SK-N-SH (cell line): ENCODE results near the gene KCNJ9. TPM values are rescaled to one million over a fixed set of nuclear protein-coding genes. Genes with fewer than 3 reads are reported as not detected.

Experiments used
- CTCF ChIA-PET: fragments of 300-600, 350-600 bp; formaldehyde crosslinking; extraction: SDS; loops from one replicate; lab custom pipeline; 2021; lab: Yijun Ruan, JAX
- POLR2A ChIA-PET: fragments of 350-600 bp; sonication (Branson Sonifier 250); formaldehyde crosslinking; extraction: SDS; loops from one replicate; lab custom pipeline; 2020; ENCODE audit warnings: antibody characterized with exemption, inconsistent platforms; lab: Yijun Ruan, JAX
- DNase-seq: peaks from one replicate; pipeline ENCODE4 v3.0.0; 2012
- H2AFZ ChIP-seq: fragments of 200-600 bp; sonication (generic); 2 replicates; pipeline ENCODE4 v1.8.1; 2016; ENCODE audit warnings: antibody characterized with exemption, mild to moderate bottlenecking, low read depth
- H3F3A ChIP-seq: fragments of 200-600 bp; sonication (generic); replicated peaks from 2 replicates; pipeline ENCODE3; 2016; ENCODE audit warnings: antibody characterized with exemption, mild to moderate bottlenecking; ENCODE audit not compliant: insufficient read depth
- H3K27ac ChIP-seq, 2 experiments: fragments of 200-500 bp in 1 of 2; fragments of 200-600 bp in 1 of 2; sonication (Bioruptor generic) in 1 of 2; sonication (generic), shearing (Covaris generic) in 1 of 2; 2 replicates each; pipeline versions ENCODE4 v1.5.1 to v1.6.1; 2014 to 2016; ENCODE audit warnings: low read depth in 2 of 2, inconsistent platforms in 1 of 2, low read length in 1 of 2, mild to moderate bottlenecking in 1 of 2, mixed read lengths in 1 of 2
- H3K27me3 ChIP-seq: fragments of 200-600 bp; sonication (generic), shearing (Covaris generic); 2 replicates; pipeline ENCODE4 v1.6.1; 2016; ENCODE audit warnings: mixed run types; ENCODE audit not compliant: insufficient read depth
- H3K36me3 ChIP-seq, 2 experiments: fragments of 200-500 bp in 1 of 2; fragments of 200-600 bp in 1 of 2; sonication (Bioruptor generic) in 1 of 2; sonication (generic) in 1 of 2; replicated peaks in 1 of 2; 2 replicates each; pipeline versions ENCODE3 to v1.5.1; 2014 to 2016; ENCODE audit warnings: low read length in 1 of 2, mild to moderate bottlenecking in 1 of 2; ENCODE audit not compliant: insufficient read depth in 2 of 2, control insufficient read depth in 1 of 2
- H3K4me1 ChIP-seq, 2 experiments: fragments of 200-500 bp in 1 of 2; fragments of 200-600 bp in 1 of 2; sonication (Bioruptor generic) in 1 of 2; sonication (generic), shearing (Covaris generic) in 1 of 2; 2 replicates each; pipeline versions ENCODE4 v1.5.1 to v1.6.1; 2014 to 2016; ENCODE audit warnings: low read depth in 1 of 2, low read length in 1 of 2, mixed run types in 1 of 2; ENCODE audit not compliant: insufficient read depth in 2 of 2, control insufficient read depth in 1 of 2
- H3K4me2 ChIP-seq: fragments of 200-600 bp; sonication (generic), shearing (Covaris generic); 2 replicates; pipeline ENCODE4 v1.6.1; 2017; ENCODE audit warnings: mixed run types
- H3K4me3 ChIP-seq, 2 experiments: fragments of 200-500 bp in 1 of 2; fragments of 200-600 bp in 1 of 2; sonication (Bioruptor generic) in 1 of 2; sonication (generic), shearing (Covaris generic) in 1 of 2; 2 replicates each; pipeline versions ENCODE4 v1.5.1 to v1.8.1; 2014 to 2016; ENCODE audit warnings: low read depth in 2 of 2, inconsistent platforms in 1 of 2, low read length in 1 of 2, mild to moderate bottlenecking in 1 of 2, mixed read lengths in 1 of 2, moderate library complexity in 1 of 2
- H3K79me2 ChIP-seq: fragments of 200-600 bp; sonication (generic); 2 replicates; pipeline ENCODE4 v1.8.1; 2017; ENCODE audit warnings: mild to moderate bottlenecking; ENCODE audit not compliant: insufficient read depth
- H3K9ac ChIP-seq: fragments of 200-600 bp; sonication (generic); 2 replicates; pipeline ENCODE4 v1.6.1; 2017; ENCODE audit warnings: mixed run types
- H3K9me2 ChIP-seq: fragments of 200-600 bp; sonication (generic); 2 replicates; pipeline ENCODE4 v1.6.1; 2017; ENCODE audit warnings: mixed run types
- H3K9me3 ChIP-seq: fragments of 200-600 bp; sonication (generic); 2 replicates; pipeline ENCODE4 v1.6.1; 2017; ENCODE audit warnings: mixed run types, mild to moderate bottlenecking, moderate library complexity
- H4K20me1 ChIP-seq: fragments of 200-600 bp; sonication (generic); 2 replicates; pipeline ENCODE4 v1.6.1; 2017; ENCODE audit warnings: mild to moderate bottlenecking, mixed run types; ENCODE audit not compliant: insufficient read depth
- CHD2 ChIP-seq: fragments of 150-350 bp; IDR thresholded peaks from 2 replicates; pipeline ENCODE4 v1.6.1; 2018; ENCODE audit warnings: low read length; ENCODE audit not compliant: partially characterized antibody
- EP300 ChIP-seq, 2 experiments: IDR thresholded peaks; 2 replicates each; pipeline versions ENCODE4 v1.4.0 to v1.6.1; 2012; ENCODE audit warnings: borderline replicate concordance in 1 of 2, low read depth in 1 of 2, low read length in 1 of 2
- FOSL2 ChIP-seq: IDR thresholded peaks from 2 replicates; pipeline ENCODE4 v1.4.0; 2012; ENCODE audit warnings: low read depth, mild to moderate bottlenecking, moderate library complexity, borderline replicate concordance
- JUND ChIP-seq: IDR thresholded peaks from 2 replicates; pipeline ENCODE4 v1.4.0; 2012
- RAD21 ChIP-seq: IDR thresholded peaks from 2 replicates; pipeline ENCODE4 v1.6.1; 2012; ENCODE audit warnings: mild to moderate bottlenecking, low read length
- RXRA ChIP-seq: IDR thresholded peaks from 2 replicates; pipeline ENCODE4 v1.4.0; 2012; ENCODE audit warnings: low read depth, mild to moderate bottlenecking, borderline replicate concordance
- SIN3A ChIP-seq: IDR thresholded peaks from 2 replicates; pipeline ENCODE4 v1.6.1; 2012; ENCODE audit warnings: low read depth, mild to moderate bottlenecking, low read length, moderate library complexity, borderline replicate concordance
- TAF1 ChIP-seq: IDR thresholded peaks from 2 replicates; pipeline ENCODE4 v1.6.1; 2012; ENCODE audit warnings: low read depth, mild to moderate bottlenecking, low read length, moderate library complexity, borderline replicate concordance
- TCF12 ChIP-seq: IDR thresholded peaks from 2 replicates; pipeline ENCODE4 v1.4.0; 2012
- WGBS: methylation state at CpG from one replicate; pipeline ENCODE4 v1.1.6; 2017; ENCODE audit warnings: low lambda C conversion rate; 5-methylcytosine and 5-hydroxymethylcytosine counted together
- polyA plus RNA-seq, 3 experiments: library from polyadenylated mRNA; depleted of rRNA; stranded (reverse); fragments of >200 nt; gene quantifications; 2 replicates each; pipeline ENCODE4 v1.2.3, GENCODE V29; 2012
- TF ChIP-seq, protein P1 (sequence below): fragments of 200-600 bp; sonication (generic); IDR thresholded peaks from 2 replicates; pipeline ENCODE4 v1.6.1; 2017; ENCODE audit warnings: antibody characterized with exemption, mild to moderate bottlenecking, moderate library complexity
- TF ChIP-seq, protein P2 (sequence below): IDR thresholded peaks from 2 replicates; pipeline ENCODE4 v1.4.0; 2012; ENCODE audit warnings: low read depth, borderline replicate concordance
- TF ChIP-seq, protein P3 (sequence below): IDR thresholded peaks from 2 replicates; pipeline ENCODE4 v1.4.0; 2012; ENCODE audit warnings: low read depth, borderline replicate concordance

The KCNJ9 gene
- polyA plus RNA-seq, 1 of the 3 experiments (the other 2 are of a cell fraction): 0.02 TPM

- TF ChIP-seq, protein P1, sequence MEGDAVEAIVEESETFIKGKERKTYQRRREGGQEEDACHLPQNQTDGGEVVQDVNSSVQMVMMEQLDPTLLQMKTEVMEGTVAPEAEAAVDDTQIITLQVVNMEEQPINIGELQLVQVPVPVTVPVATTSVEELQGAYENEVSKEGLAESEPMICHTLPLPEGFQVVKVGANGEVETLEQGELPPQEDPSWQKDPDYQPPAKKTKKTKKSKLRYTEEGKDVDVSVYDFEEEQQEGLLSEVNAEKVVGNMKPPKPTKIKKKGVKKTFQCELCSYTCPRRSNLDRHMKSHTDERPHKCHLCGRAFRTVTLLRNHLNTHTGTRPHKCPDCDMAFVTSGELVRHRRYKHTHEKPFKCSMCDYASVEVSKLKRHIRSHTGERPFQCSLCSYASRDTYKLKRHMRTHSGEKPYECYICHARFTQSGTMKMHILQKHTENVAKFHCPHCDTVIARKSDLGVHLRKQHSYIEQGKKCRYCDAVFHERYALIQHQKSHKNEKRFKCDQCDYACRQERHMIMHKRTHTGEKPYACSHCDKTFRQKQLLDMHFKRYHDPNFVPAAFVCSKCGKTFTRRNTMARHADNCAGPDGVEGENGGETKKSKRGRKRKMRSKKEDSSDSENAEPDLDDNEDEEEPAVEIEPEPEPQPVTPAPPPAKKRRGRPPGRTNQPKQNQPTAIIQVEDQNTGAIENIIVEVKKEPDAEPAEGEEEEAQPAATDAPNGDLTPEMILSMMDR: peak; percentile 7; the same call in 1 of the 2 replicates
- no peak for TF ChIP-seq JUND
- H3K9ac ChIP-seq: no peak overlapping the region
- no peak overlapping the region for H3K27ac ChIP-seq
- H3K9me3 ChIP-seq: no peaks in the 10 kb centered on the region
- no peaks in the 10 kb centered on the region for H3K36me3 ChIP-seq
- no peaks in the 10 kb centered on the region for H3F3A ChIP-seq
- no peaks in the 10 kb centered on the region for H3K79me2 ChIP-seq
- DNase-seq: no peak
- ChIA-PET POLR2A (no interaction called here), CTCF (no interaction called here)
- 72% methylated on average over 5 of the region's 8 CpGs for WGBS
- H3K9me2 ChIP-seq: no peaks in the 10 kb centered on the region
- H3K27me3 ChIP-seq: peaks cover 11% of the 10 kb centered on the region; the same call in 1 of the 2 replicates
- H3K4me1 ChIP-seq: peaks cover 0 to 6% of the 10 kb centered on the region in 2 experiments; a peak in 1 of 4 replicates
- H3K4me3 ChIP-seq: no peak overlapping the region
- no peaks in the 10 kb centered on the region for H4K20me1 ChIP-seq
- H3K4me2 ChIP-seq: no peak overlapping the region
- H2AFZ ChIP-seq: no peak overlapping the region
These were observed 32.1 kb downstream of the KCNJ9 start for GRCh38 chr1:160113407-160113806.

- no peak overlapping the region for H3K27ac ChIP-seq
- no peak for DNase-seq
- no peak overlapping the region for H2AFZ ChIP-seq
- H3K27me3 ChIP-seq: peaks cover 11% of the 10 kb centered on the region; the same call in 1 of the 2 replicates
- H3K9ac ChIP-seq: no peak overlapping the region
- WGBS: 72% methylated on average over 4 of the region's 4 CpGs
- POLR2A ChIA-PET: no interaction called here
- H3K9me3 ChIP-seq: no peaks in the 10 kb centered on the region
- no peaks in the 10 kb centered on the region for H3K79me2 ChIP-seq
- H3K4me3 ChIP-seq: no peak overlapping the region
- no peaks in the 10 kb centered on the region for H3F3A ChIP-seq
- no peak overlapping the region for H3K4me2 ChIP-seq
- TF ChIP-seq TAF1 (no peak), RXRA (no peak), CHD2 (no peak), EP300 (IDR thresholded peaks at IDR 0.05; ENCODE audit: borderline replicate concordance in 1 of 2, low read depth in 1 of 2, low read length in 1 of 2) (no peak), JUND (no peak), RAD21 (no peak), FOSL2 (no peak), TCF12 (no peak), SIN3A (no peak)
- TF ChIP-seq, protein P2, sequence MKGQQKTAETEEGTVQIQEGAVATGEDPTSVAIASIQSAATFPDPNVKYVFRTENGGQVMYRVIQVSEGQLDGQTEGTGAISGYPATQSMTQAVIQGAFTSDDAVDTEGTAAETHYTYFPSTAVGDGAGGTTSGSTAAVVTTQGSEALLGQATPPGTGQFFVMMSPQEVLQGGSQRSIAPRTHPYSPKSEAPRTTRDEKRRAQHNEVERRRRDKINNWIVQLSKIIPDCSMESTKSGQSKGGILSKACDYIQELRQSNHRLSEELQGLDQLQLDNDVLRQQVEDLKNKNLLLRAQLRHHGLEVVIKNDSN: no peak
- TF ChIP-seq, protein P3, sequence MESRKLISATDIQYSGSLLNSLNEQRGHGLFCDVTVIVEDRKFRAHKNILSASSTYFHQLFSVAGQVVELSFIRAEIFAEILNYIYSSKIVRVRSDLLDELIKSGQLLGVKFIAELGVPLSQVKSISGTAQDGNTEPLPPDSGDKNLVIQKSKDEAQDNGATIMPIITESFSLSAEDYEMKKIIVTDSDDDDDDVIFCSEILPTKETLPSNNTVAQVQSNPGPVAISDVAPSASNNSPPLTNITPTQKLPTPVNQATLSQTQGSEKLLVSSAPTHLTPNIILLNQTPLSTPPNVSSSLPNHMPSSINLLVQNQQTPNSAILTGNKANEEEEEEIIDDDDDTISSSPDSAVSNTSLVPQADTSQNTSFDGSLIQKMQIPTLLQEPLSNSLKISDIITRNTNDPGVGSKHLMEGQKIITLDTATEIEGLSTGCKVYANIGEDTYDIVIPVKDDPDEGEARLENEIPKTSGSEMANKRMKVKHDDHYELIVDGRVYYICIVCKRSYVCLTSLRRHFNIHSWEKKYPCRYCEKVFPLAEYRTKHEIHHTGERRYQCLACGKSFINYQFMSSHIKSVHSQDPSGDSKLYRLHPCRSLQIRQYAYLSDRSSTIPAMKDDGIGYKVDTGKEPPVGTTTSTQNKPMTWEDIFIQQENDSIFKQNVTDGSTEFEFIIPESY: no peak
- H3K4me1 ChIP-seq: peaks cover 0 to 5% of the 10 kb centered on the region in 2 experiments; a peak in 1 of 4 replicates
- no peaks in the 10 kb centered on the region for H4K20me1 ChIP-seq
- H3K9me2 ChIP-seq: no peaks in the 10 kb centered on the region
- CTCF ChIA-PET: interaction anchor here (1.2 to 4.0 kb wide), 2 partner anchors 12 to 105 kb away, joined by 5 to 18 read pairs; no protein-coding TSS in a partner anchor
- H3K36me3 ChIP-seq: no peaks in the 10 kb centered on the region
These were observed 32.7 kb downstream of the KCNJ9 start for GRCh38 chr1:160114085-160114484.
